Brain microvascular endothelial cell (primary cell): ENCODE data around the gene DPYD.

Experiments used
- DNase-seq: peaks from one replicate; pipeline ENCODE4 v3.0.0-alpha.2; 2020
- H3K27ac ChIP-seq: fragments of 250-450 bp; sonication (Bioruptor Pico); 2 replicates; pipeline ENCODE4 v1.5.1; 2020; ENCODE audit warnings: mild to moderate bottlenecking, moderate library complexity
- H3K27me3 ChIP-seq: fragments of 250-450 bp; sonication (Bioruptor Pico); replicated peaks from 2 replicates; pipeline ENCODE4 v1.5.1; 2020; ENCODE audit warnings: mild to moderate bottlenecking
- H3K36me3 ChIP-seq: fragments of 250-450 bp; sonication (Bioruptor Pico); replicated peaks from 2 replicates; pipeline ENCODE4 v1.5.1; 2020; ENCODE audit warnings: mild to moderate bottlenecking
- H3K4me3 ChIP-seq: 2 replicates; pipeline ENCODE4 v1.5.1; 2011; ENCODE audit warnings: low read depth, mild to moderate bottlenecking, control low read depth, low read length, moderate library complexity
- CTCF ChIP-seq: IDR thresholded peaks from 2 replicates; pipeline ENCODE4 v1.5.1; 2011; ENCODE audit warnings: low read depth, mild to moderate bottlenecking, moderate library complexity, low read length, control low read depth, inconsistent platforms; ENCODE audit errors: missing control alignments
- in situ Hi-C: cut with HindIII; loops from 2 replicates; pipeline ENCODE4 v1.10.0; 2017; ENCODE audit warnings: low sequenced_read_pairs, low pct_ligation_motif_present

Gene DPYD

GRCh38 chr1:97647776-97648175 is 273.1 kb downstream of the DPYD start:
- no peaks in the 10 kb centered on the region for H3K27me3 ChIP-seq
- H3K36me3 ChIP-seq: no peaks in the 10 kb centered on the region
- in situ Hi-C loops: no loop called here
- no peak for DNase-seq
- no peak overlapping the region for H3K4me3 ChIP-seq
- no peak overlapping the region for H3K27ac ChIP-seq
- no peak for TF ChIP-seq CTCF

GRCh38 chr1:97646071-97646470 is 274.8 kb downstream of the DPYD start:
- TF ChIP-seq CTCF: no peak
- Histone ChIP-seq H3K27ac (no peak overlapping the region), H3K27me3 (no peaks in the 10 kb centered on the region), H3K4me3 (no peak overlapping the region), H3K36me3 (no peaks in the 10 kb centered on the region)
- in situ Hi-C loops: no loop called here
- DNase-seq: no peak

DNA sequence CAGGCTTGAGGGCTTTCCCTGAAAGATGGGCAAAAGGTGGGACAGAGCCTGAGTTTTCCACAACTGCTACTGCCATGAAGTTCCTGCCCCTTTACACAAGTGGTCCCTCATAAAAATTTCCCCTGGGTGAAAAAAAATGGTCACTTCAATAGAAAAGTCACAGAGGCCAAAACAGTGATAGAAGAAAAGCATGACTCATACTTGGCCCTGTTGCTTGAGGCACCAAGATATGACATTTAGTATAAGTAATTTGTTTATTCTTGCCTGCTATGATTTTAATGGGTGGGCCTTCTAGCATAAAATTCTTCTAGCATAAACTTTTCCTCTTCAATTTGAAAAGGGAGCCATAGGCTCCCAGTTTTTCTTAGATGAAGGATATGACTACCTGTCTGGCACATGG is 280.2 kb downstream of the DPYD start:
- no peak for DNase-seq
- no peak for TF ChIP-seq CTCF
- no peaks in the 10 kb centered on the region for H3K27me3 ChIP-seq
- H3K4me3 ChIP-seq: no peak overlapping the region
- H3K36me3 ChIP-seq: no peaks in the 10 kb centered on the region
- no peak overlapping the region for H3K27ac ChIP-seq
- in situ Hi-C loops: no loop called here

DNA sequence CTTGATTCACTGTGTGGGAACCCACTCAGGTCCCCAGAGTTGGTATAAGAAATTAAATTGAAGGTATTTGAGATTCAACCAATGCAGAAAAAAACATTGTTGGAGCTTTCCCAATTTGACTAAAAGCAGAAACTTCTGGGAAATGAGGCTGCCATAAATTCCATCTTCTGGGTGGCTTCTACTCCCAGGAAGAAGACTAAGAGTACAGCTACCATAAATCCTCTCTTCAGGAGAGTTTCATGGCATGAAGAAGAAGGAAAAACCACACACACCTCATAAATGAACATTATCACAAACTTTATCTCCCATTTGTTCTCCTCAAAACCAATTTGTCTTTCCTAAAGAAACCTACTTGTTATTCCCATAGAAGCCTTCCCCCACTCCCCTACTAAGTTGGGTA is 283.9 kb downstream of the DPYD start:
- Histone ChIP-seq H3K4me3 (no peak overlapping the region), H3K36me3 (no peaks in the 10 kb centered on the region), H3K27me3 (no peaks in the 10 kb centered on the region), H3K27ac (no peak overlapping the region)
- no peak for TF ChIP-seq CTCF
- in situ Hi-C loops: no loop called here
- DNase-seq: no peak

DNA sequence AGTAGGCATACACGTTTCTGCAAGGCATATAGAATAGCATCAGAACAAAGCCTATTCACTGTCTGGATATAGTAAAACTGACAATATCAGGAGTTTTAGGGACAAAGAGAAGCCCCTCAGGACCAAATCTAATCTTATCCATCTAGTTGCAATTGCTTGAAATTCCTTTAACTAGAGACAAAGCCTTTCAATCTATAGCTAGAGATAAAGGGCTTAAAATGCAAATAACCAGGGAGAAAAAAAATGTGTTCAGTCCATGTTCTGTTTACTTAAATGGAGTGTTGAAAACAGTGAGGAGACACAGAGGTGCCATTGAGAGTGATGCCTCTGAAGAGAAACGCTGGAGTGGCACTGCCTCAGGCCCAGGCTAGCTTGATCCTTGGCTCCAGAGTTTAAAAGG is 286.1 kb downstream of the DPYD start:
- in situ Hi-C loops: no loop called here
- no peak overlapping the region for H3K4me3 ChIP-seq
- no peaks in the 10 kb centered on the region for H3K36me3 ChIP-seq
- H3K27ac ChIP-seq: no peak overlapping the region
- no peak for DNase-seq
- TF ChIP-seq CTCF: no peak
- H3K27me3 ChIP-seq: no peaks in the 10 kb centered on the region

GRCh38 chr1:97632776-97633175 is 288.1 kb downstream of the DPYD start:
- in situ Hi-C loops: no loop called here
- no peak overlapping the region for H3K27ac ChIP-seq
- no peaks in the 10 kb centered on the region for H3K36me3 ChIP-seq
- no peaks in the 10 kb centered on the region for H3K27me3 ChIP-seq
- H3K4me3 ChIP-seq: no peak overlapping the region
- TF ChIP-seq CTCF: no peak
- no peak for DNase-seq
